KMS-11 (cell line): ENCODE data around the gene OGFOD3.
"Not testable (repeated sequence)": the region's sequence is repeated elsewhere in the genome, so short reads cannot be mapped to it uniquely, and the experiment has no call there.

Experiments
- H2AFZ ChIP-seq: fragments of 200-600 bp; sonication (generic); 2 replicates; pipeline ENCODE4 v1.6.1; 2016; ENCODE audit warnings: antibody characterized with exemption, mixed run types, low read depth
- H3K27ac ChIP-seq: fragments of 200-600 bp; sonication (generic); 2 replicates; pipeline ENCODE4 v1.6.1; 2016; ENCODE audit warnings: mild to moderate bottlenecking, mixed run types
- H3K27me3 ChIP-seq: fragments of 200-600 bp; sonication (generic); 2 replicates; pipeline ENCODE4 v1.6.1; 2017; ENCODE audit warnings: mild to moderate bottlenecking, low read depth, mixed run types, moderate library complexity; ENCODE audit not compliant: insufficient read depth
- H3K36me3 ChIP-seq: fragments of 200-600 bp; sonication (generic); 2 replicates; pipeline ENCODE4 v1.6.1; 2017; ENCODE audit warnings: mild to moderate bottlenecking, mixed run types; ENCODE audit not compliant: insufficient read depth
- H3K4me1 ChIP-seq: fragments of 200-600 bp; sonication (generic); 2 replicates; pipeline ENCODE4 v1.6.1; 2016; ENCODE audit warnings: mild to moderate bottlenecking, low read depth, mixed run types; ENCODE audit not compliant: poor library complexity, severe bottlenecking
- H3K4me2 ChIP-seq: fragments of 200-600 bp; sonication (generic); 2 replicates; pipeline ENCODE4 v1.7.0; 2016; ENCODE audit warnings: mild to moderate bottlenecking, mixed run types
- H3K4me3 ChIP-seq: fragments of 200-600 bp; sonication (generic); IDR thresholded peaks from 2 replicates; pipeline ENCODE4 v1.6.1; 2017; ENCODE audit warnings: low read depth, low read length, mixed read lengths; ENCODE audit not compliant: insufficient read depth
- H3K79me2 ChIP-seq: fragments of 200-600 bp; sonication (generic); 2 replicates; pipeline ENCODE4 v1.6.1; 2016; ENCODE audit warnings: low read depth, mixed run types; ENCODE audit not compliant: insufficient read depth
- H3K9ac ChIP-seq: fragments of 200-600 bp; sonication (generic); 2 replicates; pipeline ENCODE4 v1.6.1; 2016; ENCODE audit warnings: mild to moderate bottlenecking, mixed run types
- H4K20me1 ChIP-seq: fragments of 200-600 bp; sonication (generic); 2 replicates; pipeline ENCODE4 v1.6.1; 2016; ENCODE audit warnings: mild to moderate bottlenecking, mixed run types; ENCODE audit not compliant: insufficient read depth
- CTCF ChIP-seq: fragments of 200-600 bp; sonication (generic); conservative IDR thresholded peaks from 2 replicates; pipeline ENCODE4 v1.6.1; 2017; ENCODE audit warnings: low read depth, mild to moderate bottlenecking, antibody characterized with exemption, low read length, moderate library complexity, mixed read lengths

The OGFOD3 gene

GRCh38 chr17:82348866-82349265 is 69.5 kb downstream of the OGFOD3 start:
- TF ChIP-seq CTCF, result no peak
- Histone ChIP-seq H3K27me3 (no peaks in the 10 kb centered on the region), H3K4me3 (no peak overlapping the region), H4K20me1 (no peaks in the 10 kb centered on the region), H2AFZ (no peak overlapping the region), H3K4me1 (peaks cover 60% of the 10 kb centered on the region), H3K4me2 (no peak overlapping the region; the same call in 1 of the 2 replicates), H3K36me3 (no peaks in the 10 kb centered on the region), H3K79me2 (no peaks in the 10 kb centered on the region), H3K27ac (no peak overlapping the region; the same call in 1 of the 2 replicates), H3K9ac (no peak overlapping the region)

DNA sequence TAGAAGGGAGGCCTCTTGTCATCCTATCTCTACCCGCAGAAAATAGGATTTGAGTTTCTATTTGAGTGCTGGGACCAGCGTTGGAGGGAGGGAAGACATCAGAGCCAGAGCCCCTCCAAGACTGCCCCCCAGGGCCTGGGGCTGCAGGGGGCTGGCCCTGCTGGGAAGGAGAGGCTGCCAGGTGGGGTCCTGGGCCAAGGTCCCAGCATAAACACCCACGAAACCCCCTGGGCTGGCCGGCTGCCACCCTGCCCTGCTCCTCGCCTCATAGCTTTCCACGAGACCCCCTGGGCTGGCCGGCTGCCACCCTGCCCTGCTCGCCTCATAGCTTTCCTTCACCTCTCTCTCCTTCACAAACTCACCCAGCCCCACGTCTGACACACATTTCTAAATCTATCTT is 70.0 kb downstream of the OGFOD3 start:
- Histone ChIP-seq H3K79me2 (no peaks in the 10 kb centered on the region), H3K27me3 (no peaks in the 10 kb centered on the region), H3K27ac (no peak overlapping the region), H3K4me2 (no peak overlapping the region), H4K20me1 (no peaks in the 10 kb centered on the region), H3K9ac (no peak overlapping the region), H3K36me3 (no peaks in the 10 kb centered on the region), H2AFZ (no peak overlapping the region), H3K4me3 (no peak overlapping the region), H3K4me1 (peaks cover 55% of the 10 kb centered on the region)
- no peak for TF ChIP-seq CTCF

- not testable (repeated sequence) for H3K4me3 ChIP-seq, H4K20me1 ChIP-seq, H3K27ac ChIP-seq, H2AFZ ChIP-seq, H3K9ac ChIP-seq, H3K4me2 ChIP-seq, H3K79me2 ChIP-seq, H3K27me3 ChIP-seq, H3K36me3 ChIP-seq
- H3K4me1 ChIP-seq, result peaks cover 51% of the 10 kb centered on the region
These were observed 70.4 kb downstream of the OGFOD3 start for GRCh38 chr17:82347994-82348393.

DNA sequence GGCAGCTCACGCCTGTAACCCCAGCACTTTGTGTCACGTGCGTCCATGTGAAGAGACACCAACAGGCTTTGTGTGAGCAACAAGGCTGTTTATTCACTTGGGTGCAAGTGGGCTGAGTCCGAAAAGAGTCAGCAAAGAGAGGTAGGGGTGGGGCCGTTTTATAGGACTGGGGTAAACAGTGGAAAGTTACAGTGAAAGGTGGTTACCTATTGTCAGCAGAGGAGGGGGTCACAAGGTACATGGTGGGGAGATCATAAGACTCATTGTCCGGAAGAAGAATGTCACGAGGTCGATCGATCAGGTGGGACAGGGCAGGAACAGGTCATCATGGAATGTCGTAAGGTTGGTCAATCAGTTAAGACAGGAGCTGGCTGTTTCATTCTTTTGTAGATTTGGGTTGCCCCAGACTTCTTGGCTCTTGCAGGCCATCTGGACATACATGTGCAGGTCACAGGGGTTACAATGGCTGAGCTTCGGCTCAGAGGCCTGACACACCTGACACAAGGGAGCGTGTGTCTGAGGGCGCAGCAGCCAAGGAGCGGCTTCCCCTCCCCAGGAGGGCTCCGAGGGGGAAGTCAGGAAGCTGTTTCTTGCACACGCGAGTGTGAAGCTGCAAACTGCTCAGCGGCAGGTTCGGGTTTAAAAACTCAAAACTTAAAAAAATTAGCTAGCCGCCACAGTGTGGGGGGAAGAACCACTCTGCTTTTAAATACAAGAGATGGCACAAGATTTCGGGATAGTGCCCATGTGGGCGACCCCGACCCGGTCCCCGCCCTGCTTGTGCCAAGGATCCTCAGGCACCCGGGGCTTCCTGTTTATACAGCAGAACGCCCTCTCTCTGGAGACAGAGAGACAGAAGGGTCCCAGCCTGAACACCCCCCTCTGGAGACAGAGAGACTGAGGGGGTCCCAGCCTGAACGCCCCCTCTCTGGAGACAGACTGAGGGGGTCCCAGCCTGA is 71.8 kb downstream of the OGFOD3 start:
- no peaks in the 10 kb centered on the region for H3K27me3 ChIP-seq

More for the DNA sequence above, 71.8 kb downstream of the OGFOD3 start:
- no peaks in the 10 kb centered on the region for H4K20me1 ChIP-seq
- H3K4me3 ChIP-seq, result no peak overlapping the region
- no peaks in the 10 kb centered on the region for H3K79me2 ChIP-seq
- TF ChIP-seq CTCF, result no peak
- H3K9ac ChIP-seq, result no peak overlapping the region
- peaks cover 37% of the 10 kb centered on the region for H3K4me1 ChIP-seq
- no peak overlapping the region for H3K27ac ChIP-seq
- no peak overlapping the region for H2AFZ ChIP-seq
- H3K36me3 ChIP-seq, result no peaks in the 10 kb centered on the region
- no peak overlapping the region for H3K4me2 ChIP-seq
